ENCODE measurements around the gene CCDC187. TPM values are rescaled to one million over a fixed set of nuclear protein-coding genes. Genes with fewer than 3 reads are reported as not detected.

The CCDC187 gene
- total and polyA plus RNA-seq, 2 of the 8 experiments (the other 6 are each of a cell fraction or from before 2014, with no cell fraction given): 0.02 TPM; not detected in 1

GRCh38 chr9:136222906-136223285 is 81.0 kb downstream of the CCDC187 start:
- Histone ChIP-seq H3K4me3 (ENCODE audit: extremely low read depth in 1 of 4, insufficient read depth in 2 of 4, low read depth in 3 of 4, low read length in 4 of 4) (no peak overlapping the region), H3K4me2 (ENCODE audit: insufficient read depth in 1 of 2, low read depth in 2 of 2, low read length in 2 of 2) (no peak overlapping the region), H2BK15ac (ENCODE audit: low read length) (no peak overlapping the region), H3K9me3 (ENCODE audit: insufficient read depth in 2 of 2, low read depth in 1 of 2, low read length in 1 of 2) (no peaks in the 10 kb centered on the region), H3K27ac (ENCODE audit: low read depth, low read length) (no peak overlapping the region), H3K14ac (ENCODE audit: insufficient read length) (no peak overlapping the region), H3K4ac (replicated peaks; ENCODE audit: insufficient read length, low read depth, low read length) (no peak overlapping the region), H3K18ac (ENCODE audit: extremely low read depth, low read length) (no peak overlapping the region), H2AK5ac (ENCODE audit: low read depth, low read length) (no peak overlapping the region), H2BK20ac (ENCODE audit: low read length) (no peak overlapping the region), H3K79me2 (ENCODE audit: control insufficient read depth in 1 of 2, insufficient read depth in 2 of 2, low read length in 2 of 2) (peaks cover 0 to 34% of the 10 kb centered on the region in 2 experiments; a peak in 2 of 4 replicates), H4K20me1 (replicated peaks in 1 of 2; ENCODE audit: control insufficient read depth in 1 of 2, insufficient read depth in 2 of 2, low read length in 2 of 2) (peaks cover 24 to 38% of the 10 kb centered on the region in 2 experiments), H3K4me1 (replicated peaks in 1 of 4; ENCODE audit: control insufficient read depth in 3 of 4, insufficient read depth in 4 of 4, low read length in 3 of 4) (no peaks in the 10 kb centered on the region; a peak in 2 of 7 replicates), H3K9ac (replicated peaks in 1 of 4; ENCODE audit: extremely low read depth in 1 of 4, low read depth in 3 of 4, low read length in 3 of 4) (no peak overlapping the region), H2BK120ac (replicated peaks; ENCODE audit: low read depth, low read length) (no peak overlapping the region), H3K27me3 (replicated peaks in 1 of 4; ENCODE audit: control insufficient read depth in 3 of 4, extremely low read depth in 1 of 4, insufficient read depth in 3 of 4, low read length in 3 of 4) (no peaks in the 10 kb centered on the region), H4K8ac (ENCODE audit: extremely low read depth, insufficient read depth, low read length) (no peak overlapping the region), H3K23ac (ENCODE audit: insufficient read length) (no peak overlapping the region), H3K36me3 (ENCODE audit: control insufficient read depth in 2 of 4, insufficient read depth in 4 of 4, low read length in 3 of 4) (peaks cover 0 to 2% (median 1%) of the 10 kb centered on the region in 4 experiments; a peak in 4 of 8 replicates), H4K5ac (ENCODE audit: insufficient read length, low read depth, low read length) (no peak overlapping the region), H3K23me2 (ENCODE audit: low read depth, low read length) (no peaks in the 10 kb centered on the region), H3K56ac (replicated peaks; ENCODE audit: insufficient read length, low read depth, low read length) (no peak overlapping the region), H2BK5ac (ENCODE audit: low read depth, low read length) (no peak overlapping the region), H2BK12ac (ENCODE audit: low read depth, low read length) (no peak overlapping the region), H2AFZ (ENCODE audit: low read length) (no peak overlapping the region), H3K79me1 (ENCODE audit: low read depth, low read length) (peaks cover 16% of the 10 kb centered on the region), H4K91ac (replicated peaks; ENCODE audit: insufficient read length, low read length) (no peak overlapping the region)
- DNase-seq (ENCODE audit: low read depth in 1 of 2, low spot score in 2 of 2) (no peak), FAIRE-seq (no peak)
- ChIA-PET CTCF (ENCODE audit: partially characterized antibody) (interaction anchor here (0.8 to 6.7 kb wide), 14 partner anchors 7 to 89 kb away, joined by 3 to 52 read pairs (median 4); partner anchors contain the start of gene LHX3), POLR2A (ENCODE audit: partially characterized antibody) (interaction anchor here (0.7 kb wide), 1 partner anchor 19 kb away, joined by 3 read pairs; no protein-coding TSS in a partner anchor)
- 91% methylated on average over 13 of the region's 13 CpGs; no CpG with 5 or more reads in 1 of the 2 experiments for WGBS, 2 experiments (ENCODE audit: extremely low coverage in 1 of 2, insufficient coverage in 1 of 2, insufficient read length in 1 of 2, insufficient replicate concordance in 2 of 2, low coverage in 1 of 2, low lambda C conversion rate in 2 of 2, missing lambda C conversion rate in 1 of 2)
- TF ChIP-seq SIRT6 (IDR thresholded peaks at IDR 0.05; ENCODE audit: low read length): no peak
- TF ChIP-seq NANOG (IDR thresholded peaks at IDR 0.05; ENCODE audit: insufficient read depth, low read depth, low read length, poor library complexity, severe bottlenecking): no peak
- no peak for TF ChIP-seq RXRA (IDR thresholded peaks at IDR 0.05; ENCODE audit: insufficient read depth, low read depth, low read length)
